ENCODE data around the gene ADAMTSL1.

ADAMTSL1 gene

DNA sequence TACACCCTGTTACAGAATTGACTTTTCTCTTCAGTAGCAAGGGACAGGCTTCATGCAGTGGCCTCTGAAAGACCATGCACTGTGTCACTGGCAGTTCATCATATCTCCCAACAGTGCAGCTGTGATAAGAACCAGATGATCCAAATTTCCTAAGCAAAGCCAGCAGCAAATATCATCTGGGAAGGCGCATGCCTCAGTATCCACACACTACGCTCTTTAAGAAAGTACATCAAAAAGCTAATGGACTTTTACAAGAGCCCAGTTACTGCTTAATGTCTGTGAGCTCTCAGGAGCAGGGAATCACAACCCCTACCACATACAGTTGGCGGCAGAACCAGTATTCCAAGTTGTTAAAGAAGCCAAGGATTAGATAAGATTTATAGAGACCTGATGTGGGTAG, 25.1 kb downstream of the ADAMTSL1 start:
- DNase-seq (ENCODE audit: low spot score): no peak

DNA sequence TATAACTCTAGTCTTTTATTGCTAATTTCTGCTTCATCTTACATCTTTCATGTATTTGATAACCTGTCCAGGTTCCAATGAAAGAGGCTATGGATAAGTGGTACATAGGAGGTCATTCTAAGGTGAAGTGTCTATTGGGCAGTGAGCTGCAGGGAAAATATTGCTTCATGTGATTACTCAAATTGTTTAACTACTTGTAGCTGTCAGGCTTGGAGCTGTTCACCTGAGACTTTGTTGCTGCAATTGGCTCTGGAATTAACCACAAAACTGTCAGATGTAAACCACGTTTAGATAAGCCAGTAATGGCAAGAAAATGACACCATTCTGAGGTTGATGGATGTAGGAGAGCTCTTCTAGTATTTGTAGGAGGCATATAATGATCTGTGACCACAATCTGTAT, 26.0 kb downstream of the ADAMTSL1 start:
- no peak for DNase-seq (ENCODE audit: low spot score)

DNA sequence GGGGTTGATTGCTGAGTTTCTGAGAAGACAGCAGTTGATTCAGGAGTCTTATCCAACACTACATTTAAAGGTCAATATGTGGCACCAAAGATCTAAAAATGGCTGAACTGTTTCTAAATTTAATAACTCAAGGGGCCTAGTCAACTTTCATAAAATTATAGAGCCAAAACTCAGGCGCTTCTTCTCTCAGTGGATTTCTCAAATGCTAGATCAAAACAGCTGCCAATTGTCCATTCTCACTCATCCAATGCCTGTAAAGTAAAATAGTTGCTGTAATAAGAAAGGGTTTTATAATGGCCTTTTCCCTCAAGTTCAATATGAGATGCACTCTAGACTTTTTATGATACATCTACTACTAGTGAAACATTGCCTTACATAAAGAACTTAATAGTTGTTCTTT, 26.5 kb downstream of the ADAMTSL1 start:
- DNase-seq (ENCODE audit: low spot score): no peak

DNA sequence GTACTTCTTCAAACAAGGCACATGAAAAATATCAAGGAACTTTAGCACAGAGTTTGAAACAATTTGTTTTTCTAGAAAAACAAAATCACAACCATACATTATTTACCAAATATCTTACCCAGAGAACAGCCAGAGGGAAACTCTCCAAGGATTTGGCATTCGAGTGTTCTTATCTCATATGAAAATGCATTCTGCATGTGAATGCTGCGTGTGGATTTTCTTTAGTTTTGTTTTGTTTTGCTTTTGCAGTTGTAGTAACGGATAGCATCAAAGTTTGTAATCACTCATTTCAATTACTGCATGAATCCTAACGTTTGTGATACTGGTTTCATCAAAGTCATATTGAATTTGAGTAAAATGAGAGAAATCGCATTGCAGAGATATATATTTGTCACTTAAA, 28.0 kb downstream of the ADAMTSL1 start:
- DNase-seq (ENCODE audit: low spot score): no peak

DNA sequence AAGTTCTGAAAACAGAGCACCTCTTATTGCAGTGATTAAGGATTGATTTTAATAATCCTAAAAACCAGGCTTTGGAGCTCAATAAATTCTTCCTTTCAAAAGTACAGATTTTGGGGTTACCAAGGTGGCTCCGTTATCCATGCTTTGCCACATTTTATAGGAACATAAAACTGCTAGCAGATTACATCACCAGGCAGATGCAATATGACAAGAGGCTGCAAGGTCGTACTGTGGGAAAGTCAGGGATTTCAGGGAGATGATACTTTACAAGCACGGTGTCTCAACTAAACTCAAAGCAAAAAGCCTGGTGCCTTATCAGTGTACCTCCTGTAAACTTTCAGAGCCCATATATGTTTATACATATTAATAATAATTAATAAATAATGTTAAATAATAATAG, 28.6 kb downstream of the ADAMTSL1 start:
- no peak for DNase-seq (ENCODE audit: low spot score)

DNA sequence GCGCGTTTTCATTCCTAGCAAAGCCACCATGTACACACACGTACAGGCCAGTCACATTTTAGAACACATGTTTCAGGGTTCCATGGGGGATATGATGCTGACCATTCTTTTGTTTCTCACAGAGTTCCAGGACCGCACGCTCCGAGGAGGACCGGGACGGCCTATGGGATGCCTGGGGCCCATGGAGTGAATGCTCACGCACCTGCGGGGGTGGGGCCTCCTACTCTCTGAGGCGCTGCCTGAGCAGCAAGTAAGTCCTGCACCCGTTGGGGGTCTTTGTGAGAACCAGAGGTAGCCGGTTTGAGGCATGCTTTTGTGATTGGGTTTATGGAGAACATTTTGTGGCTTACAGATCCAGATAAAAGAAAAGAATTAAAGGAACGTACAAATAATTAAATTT, 30.8 kb downstream of the ADAMTSL1 start:
- no peak for DNase-seq (ENCODE audit: low spot score)

DNA sequence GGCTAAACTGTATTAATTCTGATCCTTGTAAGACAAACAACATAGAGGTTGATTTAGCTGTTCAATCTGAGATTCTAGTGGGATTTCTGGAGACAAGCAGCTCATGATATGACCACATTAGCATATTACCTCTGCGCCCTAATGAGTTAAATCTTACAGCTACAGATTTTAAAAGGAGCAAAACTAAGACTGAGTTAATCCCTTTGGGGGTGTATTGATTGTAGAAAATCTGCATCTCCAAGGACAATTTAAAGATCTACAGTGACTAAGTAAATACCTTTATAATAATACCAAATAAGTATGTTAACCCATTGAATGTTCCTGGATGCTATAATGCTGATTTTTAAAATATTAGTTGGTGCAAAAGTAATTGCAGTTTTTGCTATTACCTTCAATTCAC, 33.2 kb downstream of the ADAMTSL1 start:
- DNase-seq (ENCODE audit: low spot score): no peak

DNA sequence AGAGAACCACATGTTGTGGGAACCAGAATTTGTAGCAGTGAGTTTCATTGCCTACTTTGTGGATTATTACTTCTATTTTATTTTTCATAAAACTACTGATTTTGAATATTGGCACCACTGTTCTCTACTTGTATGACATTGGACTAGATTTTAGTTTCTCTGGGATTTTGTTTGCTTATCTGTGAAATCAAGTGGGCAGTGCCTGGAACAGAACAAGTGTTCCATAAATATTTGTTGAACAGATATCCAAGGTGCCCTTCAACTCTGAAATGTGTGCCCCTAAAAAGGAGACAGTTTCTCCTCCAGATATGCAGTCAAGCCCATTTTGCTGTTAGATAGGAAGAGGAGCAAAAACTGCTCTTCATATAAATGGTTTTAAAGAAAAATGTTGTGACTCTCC, 42.6 kb downstream of the ADAMTSL1 start:
- DNase-seq (ENCODE audit: low spot score): no peak

DNA sequence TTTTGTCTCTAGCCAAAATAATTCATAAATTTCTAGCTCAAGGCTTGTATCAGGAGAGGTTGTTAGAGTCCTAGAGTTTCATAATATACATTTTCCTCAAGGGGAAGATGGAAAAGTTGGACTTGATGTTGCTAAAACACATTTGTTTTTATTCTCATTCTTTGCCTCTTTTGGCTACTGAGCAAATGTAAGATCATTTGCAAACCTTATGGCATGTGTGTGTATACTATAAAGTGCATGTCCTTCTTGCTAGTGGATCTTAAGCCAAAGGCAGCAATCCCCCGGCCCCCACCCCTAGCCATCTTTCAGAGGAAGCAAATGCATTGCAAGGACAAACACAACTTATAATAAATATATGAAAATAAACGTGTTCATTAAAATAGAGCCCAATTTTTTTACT, 43.0 kb downstream of the ADAMTSL1 start:
- no peak for DNase-seq (ENCODE audit: low spot score)

DNA sequence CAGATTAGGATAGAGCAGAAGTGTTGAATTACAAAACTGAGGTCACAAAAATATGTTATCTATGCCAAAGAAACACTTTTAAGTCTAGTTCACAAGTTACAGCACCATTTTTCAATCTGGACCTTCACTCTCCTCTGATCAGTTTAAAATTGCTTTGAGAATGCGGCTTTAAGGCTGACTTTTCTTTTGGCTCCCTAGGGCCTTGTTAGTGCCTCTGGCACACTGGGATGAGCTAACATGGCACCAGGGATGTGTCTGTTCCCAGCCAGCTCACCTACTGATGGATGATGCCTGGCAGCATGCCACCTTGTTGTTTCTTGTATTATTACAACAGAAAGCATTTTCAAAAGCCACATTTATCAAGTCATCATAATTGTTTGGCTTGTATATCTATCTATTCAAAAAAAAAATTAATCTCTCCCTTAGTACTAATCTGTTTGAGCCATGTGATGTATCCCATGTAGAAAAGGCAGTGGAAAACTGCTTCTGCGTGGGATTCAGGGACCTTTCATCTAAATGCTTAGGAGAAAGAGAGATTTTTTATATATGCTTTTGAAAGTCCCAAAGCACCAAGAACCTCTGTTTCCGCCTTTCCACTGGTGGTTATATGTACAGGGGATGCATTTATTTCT, 46.6 kb downstream of the ADAMTSL1 start:
- DNase-seq (ENCODE audit: low spot score): no peak

DNA sequence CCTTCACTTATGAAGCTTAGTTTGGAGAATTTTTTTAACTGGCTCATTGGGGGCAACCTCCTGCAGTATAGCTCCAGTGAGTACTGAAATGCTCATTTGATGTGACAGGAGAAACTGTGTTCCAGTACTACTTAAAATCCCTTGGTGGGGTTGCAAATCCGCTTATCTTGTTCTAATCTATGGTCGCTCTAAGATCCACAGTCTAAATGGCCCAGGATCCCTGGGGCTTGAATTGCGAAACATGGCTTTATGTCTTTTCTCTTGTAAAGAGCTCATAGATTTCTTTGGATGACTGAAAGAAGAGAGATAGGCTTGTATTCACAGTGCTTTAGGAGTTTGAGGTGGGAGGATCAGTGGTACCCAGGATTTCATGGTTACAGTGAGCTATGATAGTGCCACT, 52.7 kb downstream of the ADAMTSL1 start:
- DNase-seq (ENCODE audit: low spot score): no peak

DNA sequence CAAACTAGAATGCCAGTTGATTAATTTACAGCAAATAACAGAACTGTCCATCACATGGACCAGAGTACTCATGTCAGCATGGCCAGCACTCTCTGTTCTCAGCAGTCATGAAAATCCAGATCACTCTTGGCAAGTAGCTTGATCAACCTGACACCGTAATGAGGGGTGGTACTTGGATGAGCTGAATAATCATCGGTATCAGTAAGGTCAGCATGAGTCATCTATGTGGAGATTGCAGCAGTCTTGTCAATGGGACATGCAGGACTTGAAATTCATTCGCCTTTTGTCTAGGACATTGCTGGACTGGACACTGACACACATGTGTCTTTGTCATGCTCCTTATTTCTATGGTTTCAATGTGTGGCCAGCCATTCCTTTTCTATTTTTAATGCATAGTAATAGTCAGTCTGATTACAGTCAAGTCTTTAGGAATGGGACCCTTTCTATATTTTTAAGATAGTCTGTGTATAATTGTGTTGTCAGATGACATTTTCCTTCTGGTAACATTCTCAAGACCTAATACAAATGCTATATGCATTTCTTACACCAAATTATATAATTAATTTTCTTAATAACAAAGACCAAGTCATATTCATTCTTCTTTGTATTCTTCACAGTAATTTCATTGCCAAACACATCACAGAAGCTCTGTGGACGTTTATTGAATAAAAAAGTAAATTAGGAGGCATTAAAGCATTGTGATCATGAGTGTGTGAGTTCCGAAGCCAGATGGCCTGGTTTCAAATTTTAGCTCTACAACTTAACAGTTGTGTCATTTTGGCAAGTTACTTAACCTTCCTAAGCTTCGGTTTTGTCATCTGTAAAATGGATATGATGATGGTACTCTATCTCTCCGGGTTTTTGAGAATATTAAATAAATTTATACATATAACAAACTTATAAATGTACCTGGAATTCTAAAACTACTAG, 57.4 kb downstream of the ADAMTSL1 start:
- DNase-seq (ENCODE audit: low spot score): no peak

DNA sequence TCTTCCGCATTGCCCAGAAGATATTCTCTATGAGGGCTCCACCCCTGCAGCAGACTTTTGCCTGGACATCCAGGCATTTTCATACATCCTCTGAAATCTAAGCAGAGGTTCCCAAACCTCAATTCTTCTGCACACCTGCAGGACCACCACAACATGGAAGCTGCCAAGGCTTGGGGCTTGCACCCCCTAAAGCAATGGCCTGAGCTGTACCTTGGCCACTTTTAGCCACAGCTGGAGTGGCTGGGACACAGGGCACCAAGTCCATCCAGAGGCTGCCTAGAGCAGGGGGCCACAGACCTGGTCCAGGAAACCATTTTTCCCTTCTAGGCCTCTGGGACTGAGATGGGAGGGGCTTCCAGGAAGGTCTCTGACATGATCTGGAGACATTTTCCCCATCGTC, 60.7 kb downstream of the ADAMTSL1 start:
- DNase-seq (ENCODE audit: low spot score): no peak

DNA sequence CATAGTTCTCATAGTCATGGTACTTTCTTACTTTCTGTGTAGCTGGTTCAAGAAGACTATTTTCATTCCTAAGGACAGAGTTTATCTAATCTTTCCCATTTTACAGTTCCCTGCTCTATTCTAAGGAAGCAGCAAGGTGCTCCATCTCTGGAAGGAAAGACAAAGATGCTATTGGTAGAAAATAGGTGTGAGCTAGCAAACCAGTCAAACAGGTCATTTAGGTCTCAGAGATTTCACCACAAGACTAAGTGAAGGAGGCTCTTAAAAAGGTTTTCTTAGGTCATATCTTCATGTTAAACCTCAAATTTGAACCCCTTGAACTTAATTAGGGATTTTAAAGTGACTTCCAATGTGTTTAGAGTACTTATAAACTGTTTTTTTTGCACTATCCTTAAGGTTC, 62.6 kb downstream of the ADAMTSL1 start:
- DNase-seq (ENCODE audit: low spot score): no peak

DNA sequence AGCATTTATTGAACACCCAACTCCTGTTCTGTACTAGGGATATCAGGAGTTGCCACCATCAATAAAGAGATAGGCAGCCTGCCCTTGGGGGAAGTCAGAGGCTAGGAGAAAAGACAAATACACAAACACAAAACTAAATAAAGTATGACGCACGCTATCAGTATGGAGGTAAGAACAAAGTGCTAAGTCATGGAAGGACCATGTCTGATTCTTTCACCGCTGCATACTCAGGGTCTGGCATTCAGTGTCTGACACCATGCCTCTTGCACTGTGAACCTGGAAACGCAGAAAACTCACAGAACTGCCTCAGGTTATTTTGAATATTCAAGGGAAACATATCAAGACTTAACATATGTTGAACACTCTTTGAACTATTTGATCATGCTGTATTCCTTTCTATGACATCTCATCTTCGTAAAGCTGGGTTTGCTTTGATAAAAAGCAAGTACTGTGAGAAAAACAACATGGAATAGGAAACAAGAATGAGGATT, 65.3 kb downstream of the ADAMTSL1 start:
- DNase-seq (ENCODE audit: low spot score): no peak

DNA sequence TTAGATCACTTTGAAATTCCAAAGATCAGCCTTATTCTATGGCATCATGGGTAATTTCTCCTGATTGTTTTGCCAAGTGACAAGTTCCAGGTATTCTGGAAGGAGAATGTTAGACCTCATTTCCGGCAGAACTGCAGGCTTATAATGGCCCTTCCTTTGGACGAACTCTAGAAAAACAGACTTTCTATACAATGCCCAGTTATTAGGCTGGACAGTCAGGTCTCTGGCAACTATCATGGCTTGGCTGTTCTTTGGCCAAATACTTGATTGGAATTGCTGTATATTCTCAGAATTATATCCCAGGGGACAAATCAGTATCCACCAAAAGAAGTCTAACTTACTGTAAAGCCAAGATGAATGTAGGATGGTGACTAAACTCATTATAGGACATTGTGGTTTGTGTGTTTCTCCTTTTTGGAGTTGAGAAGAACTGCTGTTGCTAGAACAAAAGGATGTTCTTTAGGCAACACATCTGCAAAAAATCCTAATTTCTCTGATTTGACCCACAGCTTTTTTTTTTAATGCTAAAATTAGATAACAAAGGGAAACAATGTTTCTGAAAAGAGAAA, 69.0 kb downstream of the ADAMTSL1 start:
- DNase-seq (ENCODE audit: low spot score): no peak

DNA sequence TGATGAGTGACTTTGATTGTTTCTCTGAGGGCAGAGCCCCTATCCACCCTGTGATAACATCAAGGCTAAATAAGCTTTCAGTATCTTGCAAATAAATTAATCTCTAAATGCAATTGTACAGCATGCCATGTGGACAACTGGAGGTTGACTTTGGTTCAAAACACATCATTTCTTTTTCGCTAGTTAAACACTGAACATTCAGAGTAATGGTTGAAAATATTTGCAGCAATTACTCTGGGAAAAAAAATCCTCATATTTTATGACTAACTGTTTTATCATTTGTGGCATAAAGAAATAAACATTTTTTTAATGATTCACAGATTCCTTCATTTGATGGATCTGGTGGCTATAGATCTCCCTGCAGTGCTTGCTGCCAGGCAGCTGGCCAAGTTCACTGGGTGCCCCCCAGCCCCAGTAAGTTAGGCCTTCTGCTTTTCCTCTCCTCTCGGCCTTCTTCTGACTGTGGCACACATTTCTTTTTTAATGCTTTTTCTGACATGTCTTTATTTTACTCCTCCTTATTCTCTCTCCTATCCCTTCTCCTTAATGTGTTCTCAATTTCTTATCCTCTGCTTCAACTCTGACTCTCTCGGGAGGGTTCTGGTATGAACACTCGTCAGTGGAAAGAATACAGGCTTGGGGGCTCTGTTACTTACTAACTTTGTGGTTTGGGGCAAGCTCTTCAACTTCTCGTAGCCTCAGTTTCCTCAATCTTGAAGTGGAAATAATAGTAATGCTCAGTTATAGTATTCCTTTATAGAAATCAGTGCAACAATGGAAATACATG, 69.6 kb downstream of the ADAMTSL1 start:
- no peak for DNase-seq (ENCODE audit: low spot score)

DNA sequence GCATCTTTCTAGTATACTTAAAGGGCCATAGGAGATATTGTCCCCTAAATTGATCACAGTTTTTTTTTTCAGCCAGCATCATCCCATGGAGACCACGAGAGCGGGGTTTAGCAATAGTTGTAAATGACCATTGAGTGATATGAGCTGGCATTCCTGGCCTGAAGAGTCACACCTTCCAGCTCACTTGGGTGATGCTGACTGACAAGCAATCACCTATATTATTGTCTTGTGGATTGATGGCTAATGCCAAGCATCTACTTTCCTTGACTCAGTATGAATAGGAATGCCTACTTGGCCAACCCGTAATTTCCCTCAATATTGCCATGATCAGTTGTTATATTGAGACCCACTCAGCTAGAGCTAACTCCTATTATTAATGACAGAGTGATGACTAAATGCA, 70.5 kb downstream of the ADAMTSL1 start:
- DNase-seq (ENCODE audit: low spot score): no peak

DNA sequence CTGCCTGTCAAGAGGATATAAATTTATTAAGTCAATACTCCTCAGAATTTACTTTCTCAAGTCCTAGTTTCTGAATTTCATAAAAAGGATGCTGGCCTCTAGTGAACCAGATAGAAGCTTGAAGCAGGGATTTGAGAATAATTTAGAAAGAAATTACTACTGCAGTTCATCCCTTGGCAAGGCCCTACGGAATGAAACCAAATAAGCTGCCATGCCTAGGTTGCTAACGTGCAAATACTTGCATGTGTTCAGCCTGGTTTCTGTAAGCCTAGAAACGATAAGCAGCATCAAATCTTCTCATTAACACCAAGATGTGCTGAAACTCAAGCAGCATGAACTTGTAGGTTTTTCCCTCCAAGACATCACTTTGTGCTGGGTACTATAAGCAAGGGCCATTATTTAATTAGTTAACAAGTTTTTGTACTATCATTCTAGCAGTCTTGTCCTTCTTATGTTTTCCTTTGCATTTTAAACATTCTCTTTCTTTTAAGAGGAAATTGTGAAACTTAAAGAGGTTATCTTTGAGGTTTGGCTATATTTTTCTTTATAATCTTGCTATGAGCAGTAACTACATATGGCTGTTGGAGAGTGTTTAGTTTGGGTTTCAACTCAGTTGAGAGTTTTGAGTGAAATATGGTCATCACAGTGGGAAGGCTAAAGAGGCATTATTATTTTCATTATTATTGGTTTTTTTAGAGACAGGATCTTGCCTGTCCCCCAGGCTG, 71.8 kb downstream of the ADAMTSL1 start:
- DNase-seq (ENCODE audit: low spot score): no peak

DNA sequence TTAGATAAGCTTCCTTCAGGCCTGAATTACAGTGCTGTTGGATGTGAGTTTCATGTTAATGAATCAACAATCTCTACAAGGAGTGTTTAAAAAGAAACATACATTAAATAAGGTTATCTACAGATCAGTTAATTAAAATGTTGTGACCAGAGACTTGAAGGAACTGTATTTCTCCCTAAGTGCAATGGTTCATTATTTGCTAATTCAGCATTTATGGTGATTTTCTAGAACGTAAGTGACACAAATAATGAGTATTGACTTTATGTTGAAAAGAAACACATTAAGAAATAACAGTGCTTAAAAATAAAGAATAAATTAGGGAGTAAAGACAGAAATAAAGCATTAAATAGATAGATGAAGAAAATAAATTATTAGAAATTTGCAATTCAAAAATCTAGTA, 74.5 kb downstream of the ADAMTSL1 start:
- no peak for DNase-seq (ENCODE audit: low spot score)

DNA sequence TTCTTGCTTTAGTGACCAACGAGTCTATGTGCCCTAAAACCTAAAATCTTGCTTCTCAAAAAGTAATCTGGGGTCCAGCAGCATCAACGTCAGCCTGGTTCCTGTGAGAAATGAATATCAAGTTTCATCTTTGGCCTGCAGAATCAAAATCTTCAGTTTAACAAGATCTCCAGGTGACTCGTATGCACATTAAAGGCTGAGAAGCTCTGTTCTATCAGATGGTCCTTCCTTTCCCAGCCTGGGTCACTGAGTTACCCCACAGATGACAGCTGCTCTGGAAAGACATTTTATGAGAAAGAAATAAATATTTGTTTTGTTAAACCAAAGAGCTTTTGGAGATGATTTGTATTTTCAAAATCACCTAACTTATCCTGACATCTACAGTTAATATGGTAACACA, 75.8 kb downstream of the ADAMTSL1 start:
- no peak for DNase-seq (ENCODE audit: low spot score)

DNA sequence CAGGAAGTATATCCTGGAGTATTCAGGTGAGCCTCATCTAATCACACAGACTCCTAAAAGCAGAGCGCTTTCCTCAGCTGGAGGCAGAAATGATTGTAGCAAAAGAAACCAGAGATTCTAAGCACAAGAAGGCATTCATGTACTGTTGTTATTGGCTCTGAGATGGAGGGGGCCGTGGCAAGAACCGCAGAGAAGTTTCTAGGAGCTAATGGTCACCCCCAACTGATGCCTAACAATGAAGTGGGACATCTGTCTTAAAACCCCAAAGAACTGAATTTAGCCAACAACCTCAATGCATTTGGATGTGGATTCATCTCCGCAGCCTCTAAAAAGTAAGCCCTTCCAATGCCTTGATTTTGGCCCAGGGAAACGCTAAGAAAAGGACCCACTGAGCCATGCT, 76.3 kb downstream of the ADAMTSL1 start:
- no peak for DNase-seq (ENCODE audit: low spot score)

All from CD4-positive, alpha-beta T cell treated with Interleukin-6 at 100 ng/mL for 8 hours (primary cell).